Eye (tissue), 1 donor: ENCODE measurements around the gene MRO.
"Not testable (repeated sequence)": the region's sequence is repeated elsewhere in the genome, so short reads cannot be mapped to it uniquely, and the experiment has no call there.

Experiments
- DNase-seq: peaks from one replicate; pipeline ENCODE4 v3.0.0-alpha.2; 2015

Gene MRO

GRCh38 chr18:50833496-50833895 is 13.7 kb upstream of the MRO start:
- not testable (repeated sequence) for DNase-seq

- no peak for DNase-seq
Measured at GRCh38 chr18:50832754-50833153, 12.9 kb upstream of the MRO start.

DNA sequence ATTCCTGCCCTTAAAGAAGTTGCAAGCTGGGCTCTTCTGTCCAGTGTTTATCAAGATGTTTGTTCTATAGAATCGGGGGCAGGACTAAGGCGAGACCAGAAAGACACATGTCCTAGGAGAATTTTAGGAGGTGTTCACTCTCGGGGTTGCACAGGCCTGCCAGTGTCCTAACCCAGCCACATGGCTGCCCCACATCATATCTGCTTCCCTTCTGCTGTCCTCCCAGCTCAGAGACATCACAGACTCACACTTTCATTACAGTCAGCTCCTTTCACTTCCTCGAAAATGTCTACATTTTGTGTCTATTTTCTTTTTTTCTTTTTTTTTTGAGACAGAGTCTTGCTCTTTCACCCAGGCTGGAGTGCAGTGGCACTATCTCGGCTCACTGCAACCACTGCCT is 10.7 kb upstream of the MRO start:
- DNase-seq, result no peak

DNA sequence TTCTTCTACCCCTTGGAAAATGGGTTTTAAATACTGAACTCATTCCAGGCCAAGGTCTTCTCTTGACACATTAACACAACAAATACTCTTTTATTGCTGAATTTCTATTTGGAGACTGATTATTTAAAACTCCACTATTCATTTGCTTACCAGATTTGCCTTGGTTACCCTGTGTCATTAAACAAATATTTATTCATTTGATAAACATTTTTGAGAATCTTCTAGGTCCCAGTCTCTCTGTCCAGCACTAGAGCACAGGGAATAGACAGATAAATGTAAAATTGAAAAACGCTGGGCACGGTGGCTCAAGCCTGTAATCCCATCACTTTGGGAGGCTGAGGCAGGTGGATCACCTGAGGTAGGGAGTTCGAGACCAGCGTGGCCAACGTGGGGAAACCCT is 9.8 kb upstream of the MRO start:
- DNase-seq, result no peak

DNA sequence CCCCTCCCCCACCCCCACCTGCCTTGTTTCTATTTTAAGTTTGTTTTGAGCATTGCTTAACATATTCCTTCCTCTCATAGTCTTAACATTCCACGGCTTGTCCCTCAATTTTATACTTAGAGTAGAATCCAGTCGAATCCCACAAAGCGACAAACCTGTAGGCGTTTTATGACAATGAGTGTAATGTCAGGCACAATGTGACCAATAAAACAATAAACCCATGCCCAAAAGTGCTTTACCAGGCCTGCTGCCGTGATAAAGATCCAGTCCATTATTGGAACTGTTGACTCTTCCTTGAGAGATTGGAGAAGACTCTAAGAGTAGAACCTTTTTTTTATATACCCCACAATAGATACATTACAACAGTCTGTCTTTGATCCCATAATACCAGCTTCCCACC is 6.2 kb upstream of the MRO start:
- no peak for DNase-seq

GRCh38 chr18:50825621-50826020 is 5.8 kb upstream of the MRO start:
- no peak for DNase-seq

DNA sequence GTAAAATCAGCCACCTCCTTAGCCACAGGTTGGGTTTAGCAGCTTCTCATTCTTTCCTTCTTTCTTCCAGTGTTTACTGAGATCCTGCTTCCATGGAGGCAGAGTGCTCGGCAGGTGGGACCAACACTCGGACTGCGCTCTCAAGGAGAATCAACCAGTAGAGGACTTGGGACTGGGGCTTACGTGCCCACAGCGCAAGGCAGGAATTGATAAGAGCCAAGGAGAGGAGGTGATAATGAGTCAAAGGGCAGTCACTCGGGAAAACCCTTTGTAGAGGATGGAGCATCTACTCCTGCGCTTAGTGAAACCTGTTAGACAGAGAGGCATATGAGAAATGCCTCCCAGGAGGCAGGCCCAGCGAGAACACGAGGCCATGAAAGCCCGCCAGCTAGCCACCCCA is 2.9 kb upstream of the MRO start:
- DNase-seq, result no peak

DNA sequence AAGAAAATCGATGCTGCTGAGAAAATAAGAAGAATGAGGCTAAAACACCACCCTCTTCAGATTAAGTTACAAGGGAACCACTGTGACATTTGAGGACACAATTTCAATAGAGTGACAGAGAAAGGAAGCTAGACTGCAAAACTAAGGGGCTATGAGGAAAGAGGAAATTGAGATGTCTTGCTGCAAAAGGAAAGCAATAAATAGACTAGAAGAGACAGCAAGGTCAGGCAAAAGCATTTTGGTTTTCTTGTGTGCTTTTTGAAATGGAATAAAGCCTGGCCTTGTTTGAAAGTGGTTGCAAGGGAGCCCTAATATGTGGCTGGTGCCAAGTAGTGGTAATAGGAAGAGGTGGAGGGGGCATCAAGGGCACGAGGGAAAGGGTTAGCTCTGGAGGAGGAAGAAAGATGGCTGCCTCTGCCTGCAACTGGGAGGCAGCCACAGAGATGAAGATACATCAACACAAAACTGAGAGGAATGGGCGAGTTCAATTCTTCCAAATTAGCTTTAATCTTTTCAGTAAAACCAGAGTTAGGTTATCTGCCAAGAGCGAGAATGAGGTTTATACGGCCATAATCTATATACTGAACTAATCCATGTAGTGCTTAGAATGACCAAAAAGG is 1.2 kb upstream of the MRO start:
- DNase-seq, result no peak

- DNase-seq, result no peak
Measured at GRCh38 chr18:50819027-50819727, 639 bp downstream of the MRO start.

DNA sequence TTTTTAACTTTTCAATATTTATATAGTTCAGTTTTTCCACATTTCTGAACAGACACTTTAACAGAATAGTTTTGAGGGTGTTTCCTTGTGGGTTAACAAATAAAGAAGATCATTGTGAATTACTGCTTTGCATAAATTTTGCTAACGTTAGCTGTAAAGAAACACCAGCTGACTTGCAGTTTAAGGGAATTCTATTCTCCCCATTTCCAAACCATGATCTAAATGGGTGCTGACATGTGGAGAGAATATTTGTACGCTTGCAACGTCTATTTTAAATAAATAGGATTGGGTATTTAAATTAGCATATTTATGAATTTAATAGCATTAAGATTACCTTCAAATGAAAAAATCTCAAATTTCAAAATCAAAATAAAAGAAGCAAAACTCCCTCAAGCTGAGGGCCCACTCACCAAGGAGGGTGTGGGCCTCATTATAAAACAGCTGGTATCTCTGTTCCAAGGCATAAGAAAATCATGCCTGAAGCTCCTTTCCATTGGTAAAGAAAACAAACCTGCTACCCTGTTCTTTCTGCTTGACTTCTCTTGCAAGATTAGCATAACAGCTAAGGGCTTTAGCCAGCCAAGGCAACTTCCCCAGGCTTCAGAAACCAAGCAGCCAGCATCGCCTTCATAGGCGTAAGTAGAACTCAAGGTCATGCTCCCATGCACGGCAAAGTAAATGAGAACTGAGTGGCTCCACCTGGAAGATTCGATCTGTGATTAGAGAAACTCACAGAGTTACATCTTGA is 3.2 kb downstream of the MRO start:
- DNase-seq, result peak; percentile 41

GRCh38 chr18:50814395-50814794 is 5.4 kb downstream of the MRO start:
- no peak for DNase-seq

- DNase-seq, result no peak
Measured at GRCh38 chr18:50813353-50813752, 6.5 kb downstream of the MRO start.

GRCh38 chr18:50812834-50813233 is 7.0 kb downstream of the MRO start:
- DNase-seq, result no peak

- DNase-seq, result no peak
Measured at GRCh38 chr18:50807176-50807575, 12.6 kb downstream of the MRO start.

DNA sequence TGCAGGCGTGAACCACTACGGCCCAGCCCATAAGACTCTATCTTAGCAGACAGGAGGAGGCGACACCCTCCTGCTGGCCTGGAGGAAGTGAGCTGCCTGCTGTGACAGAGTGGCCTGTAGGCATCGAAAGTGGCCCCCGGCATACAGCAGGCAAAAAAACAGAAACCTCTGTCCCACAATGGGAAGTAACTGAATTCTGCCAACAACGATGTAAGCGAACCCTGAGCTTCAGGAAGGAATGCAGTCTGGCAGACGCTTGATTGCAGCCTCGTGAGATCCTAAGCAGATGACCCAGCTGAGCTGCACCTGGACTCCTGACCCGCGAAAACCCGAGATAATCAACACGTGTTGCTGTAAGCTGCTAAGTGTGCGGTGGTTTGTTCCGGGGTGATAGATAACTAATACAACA is 13.6 kb downstream of the MRO start:
- no peak for DNase-seq

DNA sequence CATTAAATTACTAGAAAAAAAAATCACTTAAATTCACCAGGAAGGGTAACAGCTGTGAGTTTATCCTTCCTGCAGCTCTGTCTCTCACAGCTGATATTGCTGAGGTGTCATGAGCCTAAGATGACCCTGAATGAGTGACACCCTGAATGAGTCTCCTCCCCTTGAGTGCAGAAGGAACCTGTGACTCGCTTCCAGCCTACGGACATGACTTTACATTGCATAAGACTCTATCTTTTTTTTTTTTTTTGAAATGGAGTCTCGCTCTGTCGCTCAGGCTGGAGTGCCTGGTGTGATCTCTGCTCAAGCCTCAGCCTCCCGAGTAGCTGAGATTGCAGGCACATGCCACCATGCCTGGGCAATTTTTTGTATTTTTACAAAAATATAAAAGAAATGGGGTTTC is 14.1 kb downstream of the MRO start:
- DNase-seq, result no peak

GRCh38 chr18:50803592-50803991 is 16.2 kb downstream of the MRO start:
- DNase-seq, result no peak

GRCh38 chr18:50802141-50802540 is 17.7 kb downstream of the MRO start:
- no peak for DNase-seq

DNA sequence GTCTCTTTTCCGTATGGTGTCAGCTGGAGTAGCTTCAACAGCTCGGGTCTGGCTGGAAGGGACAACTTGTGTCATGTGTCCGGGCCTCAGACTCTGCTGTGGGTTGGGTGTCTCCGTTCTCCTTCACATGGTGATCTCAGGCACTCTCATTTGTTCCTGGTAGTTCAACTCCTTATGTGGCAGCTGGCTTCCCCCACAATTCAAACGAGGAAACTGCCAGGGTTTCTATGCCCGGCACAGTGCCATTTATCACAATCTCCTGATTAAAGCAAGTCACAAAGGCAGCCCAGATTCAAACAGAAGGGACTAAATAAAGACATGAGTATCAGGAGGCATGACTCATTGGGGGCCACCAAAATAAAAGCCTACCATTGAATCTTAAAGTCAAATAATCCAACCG is 22.7 kb downstream of the MRO start:
- DNase-seq, result no peak

DNA sequence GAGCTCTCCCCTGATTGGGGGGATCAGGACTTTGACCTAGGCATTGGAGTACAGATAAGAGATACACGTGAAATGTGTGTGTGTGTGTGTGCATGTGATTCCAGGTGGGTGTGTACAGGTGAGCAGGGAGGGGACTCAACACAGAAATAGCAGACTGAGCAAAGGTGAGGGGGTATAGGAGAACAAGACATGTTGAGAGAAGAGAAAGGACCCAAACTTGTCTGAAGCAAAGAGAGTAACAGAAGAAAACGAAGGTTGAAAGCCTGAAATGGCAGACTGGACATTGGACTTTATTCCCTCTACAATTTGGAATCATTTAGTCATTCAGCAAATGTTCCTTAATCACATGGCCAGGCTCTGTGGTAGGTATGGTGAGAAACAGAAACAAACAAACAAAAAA is 23.3 kb downstream of the MRO start:
- DNase-seq, result no peak

DNA sequence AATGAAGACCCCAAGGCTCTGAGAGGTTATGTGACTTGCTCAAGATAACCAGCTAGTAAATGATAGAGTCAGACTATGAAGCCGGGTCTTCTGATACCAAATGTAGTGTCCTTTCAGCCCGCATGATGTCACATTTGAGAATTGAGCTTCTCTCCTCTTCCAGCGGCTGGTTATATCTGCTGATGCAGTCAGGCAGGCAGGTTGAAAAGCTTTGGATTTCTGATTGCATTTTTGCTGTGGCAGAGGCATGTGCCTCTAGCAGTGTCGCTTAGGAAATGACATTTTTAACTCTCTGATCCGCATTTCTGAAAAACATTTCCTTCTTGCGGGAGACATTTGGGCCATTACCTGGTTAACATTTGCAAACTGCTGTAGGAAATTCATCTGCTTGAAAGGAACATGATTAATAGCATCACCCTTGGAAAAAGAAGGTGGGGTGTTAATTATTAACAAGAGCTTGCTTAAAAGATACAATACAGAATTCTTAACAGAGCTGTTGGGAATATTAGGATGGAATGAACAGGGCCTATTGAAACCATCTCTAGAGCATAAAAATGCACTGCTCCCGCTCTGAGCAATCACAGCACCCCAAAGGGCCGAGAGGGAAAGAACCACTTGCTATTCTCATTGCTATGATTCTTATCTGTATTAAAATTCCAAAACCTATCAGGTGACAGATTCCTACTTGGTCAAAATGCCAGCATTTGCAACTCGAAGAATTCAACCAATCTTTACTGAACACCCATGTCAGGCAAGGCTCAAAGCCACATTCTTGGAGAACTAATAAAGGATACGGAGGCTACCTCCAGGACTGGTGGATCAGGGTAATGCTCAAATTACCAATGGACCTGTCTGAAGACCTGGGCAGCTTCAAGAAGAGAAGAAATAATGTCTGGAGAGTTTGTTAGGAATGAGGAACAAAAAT is 25.9 kb downstream of the MRO start:
- no peak for DNase-seq

DNA sequence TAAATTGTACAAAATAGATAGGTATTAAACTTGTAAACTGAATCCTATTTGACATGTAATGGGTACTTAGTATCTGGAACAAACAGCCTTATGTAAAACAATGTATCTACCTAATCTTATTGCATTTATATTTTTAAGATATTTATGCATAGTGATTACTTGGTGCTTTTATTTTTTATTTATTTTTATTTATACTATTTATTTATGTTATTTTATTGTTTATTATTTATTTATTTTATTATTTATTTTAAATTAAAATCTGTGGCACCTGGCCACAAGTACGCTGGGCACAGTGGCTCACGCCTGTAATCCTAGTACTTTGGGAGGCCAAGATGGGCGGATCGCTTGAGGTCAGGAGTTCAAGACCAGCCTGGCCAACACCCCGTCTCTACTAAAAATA is 26.9 kb downstream of the MRO start:
- no peak for DNase-seq
